Lung (tissue), 12 donors: ENCODE data around the gene TMEM114. TPM values are rescaled to one million over a fixed set of nuclear protein-coding genes. Genes with fewer than 3 reads are reported as not detected.

Source experiments
- ATAC-seq: fragments of 200-7000 bp; cut with Tn5 transposase; one replicate; pipeline ENCODE4 v1.9.1; 2020; ENCODE audit warnings: moderate number of reproducible peaks; ENCODE audit not compliant: insufficient read depth, low FRiP score
- DNase-seq, 3 donors: peaks; one replicate each; pipeline ENCODE4 v3.0.0-alpha.2; 2013 to 2017
- H3K27ac ChIP-seq, 2 donors: one replicate each; pipeline ENCODE4 v1.5.1; 2013; ENCODE audit warnings: mild to moderate bottlenecking in 2 of 2, moderate library complexity in 2 of 2, control low read depth in 1 of 2, inconsistent platforms in 1 of 2, low read depth in 1 of 2, low read length in 1 of 2
- H3K27me3 ChIP-seq, 3 donors: one replicate each; pipeline ENCODE4 v1.5.1; 2013; ENCODE audit warnings: low read length in 2 of 3; ENCODE audit not compliant: control insufficient read depth in 3 of 3, insufficient read depth in 3 of 3
- H3K36me3 ChIP-seq, 4 donors: one replicate each; pipeline ENCODE4 v1.5.1; 2013; ENCODE audit warnings: low read length in 4 of 4, mild to moderate bottlenecking in 1 of 4, moderate library complexity in 1 of 4; ENCODE audit not compliant: control insufficient read depth in 4 of 4, insufficient read depth in 4 of 4
- H3K4me1 ChIP-seq, 5 donors: one replicate each; pipeline ENCODE4 v1.5.1; 2013; ENCODE audit warnings: low read length in 5 of 5, mild to moderate bottlenecking in 2 of 5, moderate library complexity in 1 of 5; ENCODE audit not compliant: control insufficient read depth in 5 of 5, insufficient read depth in 5 of 5
- H3K4me3 ChIP-seq: one replicate; pipeline ENCODE4 v1.5.1; 2013; ENCODE audit warnings: mild to moderate bottlenecking, control low read depth, moderate library complexity
- H3K9ac ChIP-seq, 2 donors: one replicate each; pipeline ENCODE4 v1.5.1; 2013; ENCODE audit warnings: low read length in 2 of 2, control low read depth in 1 of 2; ENCODE audit not compliant: insufficient read depth in 1 of 2
- H3K9me3 ChIP-seq, 4 donors: one replicate each; pipeline ENCODE4 v1.5.1; 2013; ENCODE audit warnings: low read length in 3 of 4, mild to moderate bottlenecking in 1 of 4, moderate library complexity in 1 of 4; ENCODE audit not compliant: control insufficient read depth in 4 of 4, insufficient read depth in 3 of 4
- WGBS, 2 donors: extraction: QIAGEN DNeasy Blood & Tissue Kit; methylation state at CpG; one replicate each; pipeline ENCODE4 v1.1.7; 2013; 5-methylcytosine and 5-hydroxymethylcytosine counted together
- polyA plus RNA-seq, 2 donors: library from polyadenylated mRNA; stranded (reverse); fragments of 200-250 nt; gene quantifications; one replicate each; pipeline ENCODE4 v1.2.1, GENCODE V29; 2013
- total RNA-seq, 2 donors: library from RNA; depleted of rRNA in 1 of 2; stranded (reverse); fragments of >200 nt in 1 of 2; gene quantifications; one replicate each; pipeline ENCODE4 v1.2.1, GENCODE V29; 2014 to 2021
- TF ChIP-seq, protein P1 (sequence below): IDR thresholded peaks from 2 replicates; pipeline ENCODE4 v1.5.1; 2012; ENCODE audit warnings: mild to moderate bottlenecking; ENCODE audit errors: control extremely low read depth, extremely low read depth
- donor health status: control.
- donor health status: control.
- donor health status: Bipolar disorder and iron deficiency.
- donor health status: healthy.
- donor health status: DM: yes; HTN: yes; CAD: no.

Gene TMEM114
- total and polyA plus RNA-seq, 4 donors: not detected

DNA sequence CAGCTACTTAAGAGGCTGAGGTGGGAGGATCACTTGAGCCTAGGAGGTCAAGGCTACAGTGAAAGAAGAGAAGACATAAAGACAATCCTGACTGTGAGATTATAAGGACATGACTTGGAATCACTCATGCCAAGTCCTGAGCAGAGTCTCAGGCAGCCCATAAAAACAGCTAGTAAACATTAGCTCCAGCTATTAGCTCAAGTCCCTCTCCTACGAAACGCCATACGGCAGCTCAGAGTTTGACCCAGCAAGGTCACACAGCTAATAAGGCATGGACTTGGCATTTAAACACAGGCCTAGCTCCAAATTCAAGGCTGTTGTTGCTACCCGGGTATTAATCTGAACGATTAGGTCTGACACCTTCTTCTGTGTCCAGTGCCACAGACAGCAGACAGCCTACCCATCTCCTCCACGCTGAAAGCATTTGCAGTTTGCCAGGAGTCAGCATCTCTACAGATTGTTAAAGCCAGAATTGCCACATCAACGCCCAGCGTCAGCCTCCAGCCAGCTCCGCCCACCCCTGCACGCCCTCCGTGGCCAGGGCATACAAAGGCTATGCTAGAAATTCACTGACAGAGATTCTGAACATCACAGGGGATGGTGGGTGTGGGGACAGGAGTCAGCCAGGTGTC lies 9.9 kb upstream of the TMEM114 start:
- ATAC-seq: no peak
- Histone ChIP-seq H3K9me3 (peaks cover 0 to 21% (median 7%) of the 10 kb centered on the region in 4 donors), H3K27ac (no peak overlapping the region), H3K27me3 (peaks cover 0 to 6% (median 0%) of the 10 kb centered on the region in 3 donors), H3K4me3 (no peak overlapping the region), H3K4me1 (peaks cover 0 to 11% (median 0%) of the 10 kb centered on the region in 5 donors), H3K36me3 (no peaks in the 10 kb centered on the region), H3K9ac (no peak overlapping the region)
- WGBS, 2 donors: 58 to 73% methylated on average over 11 of the region's 11 CpGs
- DNase-seq: peak; percentile 53 to 86 (median 78)
- TF ChIP-seq, protein P1, sequence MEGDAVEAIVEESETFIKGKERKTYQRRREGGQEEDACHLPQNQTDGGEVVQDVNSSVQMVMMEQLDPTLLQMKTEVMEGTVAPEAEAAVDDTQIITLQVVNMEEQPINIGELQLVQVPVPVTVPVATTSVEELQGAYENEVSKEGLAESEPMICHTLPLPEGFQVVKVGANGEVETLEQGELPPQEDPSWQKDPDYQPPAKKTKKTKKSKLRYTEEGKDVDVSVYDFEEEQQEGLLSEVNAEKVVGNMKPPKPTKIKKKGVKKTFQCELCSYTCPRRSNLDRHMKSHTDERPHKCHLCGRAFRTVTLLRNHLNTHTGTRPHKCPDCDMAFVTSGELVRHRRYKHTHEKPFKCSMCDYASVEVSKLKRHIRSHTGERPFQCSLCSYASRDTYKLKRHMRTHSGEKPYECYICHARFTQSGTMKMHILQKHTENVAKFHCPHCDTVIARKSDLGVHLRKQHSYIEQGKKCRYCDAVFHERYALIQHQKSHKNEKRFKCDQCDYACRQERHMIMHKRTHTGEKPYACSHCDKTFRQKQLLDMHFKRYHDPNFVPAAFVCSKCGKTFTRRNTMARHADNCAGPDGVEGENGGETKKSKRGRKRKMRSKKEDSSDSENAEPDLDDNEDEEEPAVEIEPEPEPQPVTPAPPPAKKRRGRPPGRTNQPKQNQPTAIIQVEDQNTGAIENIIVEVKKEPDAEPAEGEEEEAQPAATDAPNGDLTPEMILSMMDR: no peak

DNA sequence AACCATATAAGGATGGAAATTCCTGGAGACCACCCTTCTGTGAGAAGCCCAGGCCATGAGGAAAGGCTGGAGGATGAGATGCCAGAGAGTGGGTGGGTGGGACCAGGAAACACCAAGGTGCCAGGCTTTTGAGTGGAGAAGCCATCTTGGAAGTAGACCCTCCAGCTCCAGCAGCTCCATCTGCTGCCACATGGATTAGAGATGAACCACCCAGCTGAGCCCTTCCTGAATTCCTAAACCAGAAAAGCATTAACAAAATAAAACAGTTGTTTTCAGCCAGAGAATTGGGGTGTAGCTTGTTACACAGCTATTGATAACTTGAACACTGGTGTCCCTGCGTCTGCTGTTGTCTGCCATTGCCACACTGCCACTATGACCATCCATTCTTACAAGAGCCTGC lies 6.3 kb upstream of the TMEM114 start:
- no peaks in the 10 kb centered on the region for H3K36me3 ChIP-seq
- no peak overlapping the region for H3K9ac ChIP-seq
- no peak for DNase-seq
- H3K4me1 ChIP-seq: peaks cover 0 to 11% (median 0%) of the 10 kb centered on the region in 5 donors
- peaks cover 0 to 15% (median 8%) of the 10 kb centered on the region in 4 donors for H3K9me3 ChIP-seq
- H3K27me3 ChIP-seq: peaks cover 0 to 9% (median 2%) of the 10 kb centered on the region in 3 donors
- WGBS, 2 donors: 89 to 90% methylated on average over 1 of the region's 1 CpG
- TF ChIP-seq, protein P1: no peak
- no peak overlapping the region for H3K4me3 ChIP-seq
- H3K27ac ChIP-seq: no peak overlapping the region
- no peak for ATAC-seq

DNA sequence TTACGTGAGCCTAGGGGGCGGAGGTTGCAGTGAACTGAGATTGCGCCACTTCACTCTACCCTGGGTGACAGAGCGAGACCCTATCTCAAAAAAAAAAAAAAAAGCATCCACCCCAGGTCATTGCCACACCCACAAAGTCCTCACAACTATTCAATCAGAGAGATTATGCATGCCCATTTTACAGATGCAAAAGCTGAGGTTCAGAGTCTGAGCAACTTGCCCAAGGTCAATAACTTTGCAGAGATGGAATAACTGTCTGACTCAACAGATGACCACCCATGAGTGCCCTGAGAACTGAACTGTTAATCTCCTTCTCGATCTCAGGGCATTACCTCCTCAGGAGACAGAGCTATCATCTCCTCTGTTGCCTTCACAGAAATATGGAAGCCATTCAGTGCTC lies 5.5 kb upstream of the TMEM114 start:
- Histone ChIP-seq H3K36me3 (no peaks in the 10 kb centered on the region), H3K9ac (no peak overlapping the region), H3K27me3 (peaks cover 0 to 17% (median 8%) of the 10 kb centered on the region in 3 donors), H3K4me3 (no peak overlapping the region), H3K27ac (no peak overlapping the region), H3K9me3 (peaks cover 0 to 18% (median 8%) of the 10 kb centered on the region in 4 donors), H3K4me1 (peaks cover 0 to 11% (median 0%) of the 10 kb centered on the region in 5 donors)
- WGBS, 2 donors: 83 to 96% methylated on average over 5 of the region's 5 CpGs
- TF ChIP-seq, protein P1: no peak
- no peak for ATAC-seq
- no peak for DNase-seq
